ENCODE measurements around the gene UTS2R.
A peak's percentile ranks its signal among the peaks of the same experiment; 100 is the strongest.

Gene UTS2R

DNA sequence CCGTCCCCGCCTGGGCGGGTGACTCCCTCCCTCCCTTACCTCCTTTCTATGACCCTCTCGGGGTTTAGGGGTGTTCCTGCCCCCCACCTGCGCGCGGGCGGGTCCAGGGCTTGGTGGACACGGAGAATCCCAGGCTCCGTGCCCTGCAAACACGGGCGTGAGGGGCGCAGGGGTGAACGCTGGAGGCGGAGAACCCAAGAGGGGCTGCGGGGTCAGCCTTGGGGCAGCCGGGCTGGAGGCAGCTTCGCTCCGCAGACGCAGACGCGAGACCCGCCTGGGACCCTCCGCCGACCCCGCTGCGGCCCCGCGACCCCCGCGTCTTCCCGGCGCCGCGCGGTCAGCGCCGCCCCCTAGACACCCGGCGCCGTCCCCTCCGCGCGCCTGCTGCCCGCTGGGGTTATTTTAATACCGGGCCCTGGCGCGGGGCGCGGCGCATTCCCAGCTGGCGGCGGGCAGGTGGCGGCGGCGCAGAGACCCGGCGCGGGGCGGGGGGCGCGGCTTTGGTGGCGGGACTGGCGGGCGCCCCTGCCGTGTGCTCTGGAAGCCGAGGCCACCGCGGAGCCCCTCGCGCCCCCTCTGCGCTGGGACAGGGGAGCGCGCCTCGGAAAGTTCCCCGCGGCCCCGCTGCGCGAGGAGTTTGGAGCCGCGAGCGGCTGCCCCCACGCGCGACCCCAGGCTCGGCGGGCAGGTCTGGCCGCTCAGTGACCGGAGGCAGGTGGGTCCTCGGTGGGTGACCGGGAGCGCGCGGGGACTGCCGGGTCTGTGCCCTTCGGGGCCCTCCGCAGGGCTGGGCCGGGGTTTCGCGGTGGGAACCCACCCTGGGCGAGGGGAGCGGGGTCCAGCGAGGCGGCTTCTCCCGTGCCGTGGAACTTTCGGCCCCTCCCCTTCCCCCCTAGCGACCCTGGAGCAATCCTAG is at the start of gene UTS2R:
UTS2R (plus strand) TSS at position 433 of the 916 bp plus-strand sequence. CDS start 2,560 bp downstream, outside the sequence.
- no peak for DNase-seq (ENCODE audit: low spot score)

DNA sequence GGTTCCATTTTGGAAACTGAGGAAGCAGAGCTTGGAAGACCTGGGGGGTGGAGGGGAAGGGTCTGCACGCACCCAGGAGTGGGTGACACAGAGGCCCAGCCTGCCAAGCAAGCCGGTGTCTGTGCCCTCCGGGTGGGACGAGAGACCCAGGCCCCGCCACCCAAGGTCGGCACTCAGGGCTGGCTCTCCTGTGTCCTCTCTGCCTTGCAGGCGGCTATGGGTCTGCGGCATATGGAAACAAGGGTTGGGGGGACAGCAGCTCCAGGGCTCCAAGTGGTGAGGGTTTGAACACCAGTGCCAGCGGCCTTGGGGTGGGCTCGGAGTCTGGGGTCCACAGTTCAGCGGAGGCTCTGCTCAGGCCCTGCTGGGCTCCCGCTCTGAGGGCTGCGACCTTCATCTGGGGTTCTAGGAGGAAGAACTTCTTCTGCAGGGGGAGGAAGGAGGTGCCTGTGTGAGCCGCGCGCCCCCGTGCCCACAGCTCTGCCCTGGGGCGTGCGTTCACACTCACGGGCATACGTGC is 49.6 kb upstream of the UTS2R start:
- no peak for DNase-seq (ENCODE audit: low spot score)

DNA sequence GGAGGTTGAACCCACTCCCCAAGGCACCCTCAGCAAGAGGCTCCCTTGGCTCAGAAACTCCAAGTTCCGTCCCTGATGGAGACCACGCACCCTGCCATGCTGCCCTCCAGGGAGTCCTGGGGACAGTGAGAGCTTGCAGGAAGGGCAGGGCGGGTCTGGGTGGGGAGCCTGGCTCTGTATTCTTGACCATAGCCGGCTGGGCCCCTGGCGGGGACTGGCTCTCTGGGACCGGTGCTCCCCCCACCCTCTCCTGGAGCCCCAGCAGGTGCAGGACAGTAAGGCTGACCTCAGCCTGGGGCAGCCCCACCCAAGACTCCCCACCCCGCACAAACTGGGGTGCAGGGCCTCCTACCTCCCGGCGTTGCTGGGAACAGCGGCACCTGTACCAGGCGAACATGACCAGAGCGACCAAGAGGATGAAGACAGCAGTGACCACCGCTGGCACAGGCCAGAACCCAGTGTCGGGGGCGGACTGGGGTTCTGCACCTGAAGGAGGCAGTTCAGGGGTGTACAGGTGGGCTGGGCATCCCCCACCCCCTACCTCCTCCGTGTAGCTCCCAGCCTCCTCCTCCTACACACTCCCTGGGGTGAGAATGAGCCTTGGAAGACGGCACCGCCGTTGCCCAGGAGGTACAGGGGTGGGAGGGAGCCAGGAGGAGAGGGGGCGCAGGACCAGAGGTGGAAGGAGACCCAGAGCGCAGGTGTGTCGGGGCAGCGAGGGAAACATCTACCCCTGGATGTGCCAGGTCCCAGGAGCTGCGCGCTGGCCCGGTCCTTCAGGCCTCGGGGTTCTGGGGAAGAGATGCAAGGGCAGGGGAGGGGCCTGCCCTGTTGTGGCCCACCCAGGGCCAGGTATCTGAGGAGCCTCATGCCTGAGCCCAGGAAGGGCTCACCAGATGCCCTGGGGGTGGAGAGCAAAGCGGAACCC is 48.8 kb upstream of the UTS2R start:
- DNase-seq (ENCODE audit: low spot score): no peak

DNA sequence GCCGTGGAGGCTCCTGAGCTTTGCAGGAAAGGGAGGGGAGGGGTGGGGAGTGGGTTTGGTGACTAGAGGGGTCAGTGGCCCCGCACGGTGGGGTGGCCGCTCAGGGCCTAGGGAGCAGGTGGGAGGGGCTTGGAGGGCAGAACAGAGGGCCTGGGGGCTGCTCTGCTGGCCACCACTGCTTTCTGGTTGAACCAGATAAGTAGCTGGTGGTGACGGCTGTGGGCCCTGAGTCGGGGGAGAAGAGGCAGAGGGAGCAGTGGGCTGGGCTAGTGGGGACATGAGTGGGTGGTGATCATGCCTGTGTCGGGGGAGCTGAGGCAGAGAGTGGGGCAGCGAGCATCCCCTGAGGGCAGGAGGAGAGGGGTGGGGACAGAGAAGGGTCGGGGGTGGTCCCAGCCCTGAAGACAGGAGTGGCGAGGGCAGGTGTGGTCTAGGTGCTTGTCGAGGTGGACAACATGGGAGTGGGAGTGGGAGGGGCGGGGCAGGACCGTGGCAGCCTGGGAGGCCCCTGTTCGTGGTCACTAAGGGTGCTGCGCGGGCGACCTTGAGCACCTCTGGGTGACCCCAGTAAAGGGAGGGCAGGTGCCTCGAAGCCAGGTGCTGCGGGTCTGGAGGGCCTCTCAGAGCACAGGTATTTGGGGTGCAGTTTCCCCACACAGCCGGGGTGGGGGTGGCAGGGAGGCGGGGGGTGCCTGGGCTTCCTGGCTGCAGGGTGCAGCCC is 47.9 kb upstream of the UTS2R start:
- DNase-seq (ENCODE audit: low spot score): no peak

DNA sequence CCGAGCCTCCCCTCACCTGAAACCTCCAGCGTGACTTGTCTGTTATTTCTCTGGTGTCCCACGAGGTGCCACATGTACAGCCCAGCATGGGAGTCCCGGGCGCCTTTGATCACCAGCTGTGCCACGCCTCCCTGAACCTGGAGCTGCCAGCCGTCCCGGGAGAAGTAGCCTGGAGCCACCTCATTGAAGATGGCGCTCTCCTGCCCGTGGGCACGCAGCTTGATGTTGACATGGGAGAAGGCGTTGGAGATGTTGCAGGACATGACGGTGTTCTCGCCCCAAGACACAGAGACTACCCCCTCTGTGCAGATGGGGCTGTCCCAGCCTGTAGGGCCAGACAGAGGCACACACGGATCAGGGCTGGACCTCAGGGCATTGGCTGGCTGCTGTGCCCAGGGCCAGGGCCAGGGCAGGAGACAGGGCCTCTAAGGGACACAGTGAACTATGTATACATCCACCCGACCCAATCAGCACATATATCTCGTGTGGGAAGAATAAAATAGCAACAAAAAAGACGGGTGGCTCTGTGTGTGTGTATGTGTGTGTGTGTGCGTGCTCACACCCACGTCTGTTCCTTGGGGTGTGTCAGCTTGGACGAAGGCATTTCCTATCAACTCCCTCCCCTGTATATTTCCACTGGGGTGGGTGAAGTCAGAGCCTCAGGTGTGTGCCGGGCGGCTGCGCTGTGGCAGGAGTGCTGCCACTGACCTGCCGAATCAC is 46.8 kb upstream of the UTS2R start:
- DNase-seq (ENCODE audit: low spot score): no peak

DNA sequence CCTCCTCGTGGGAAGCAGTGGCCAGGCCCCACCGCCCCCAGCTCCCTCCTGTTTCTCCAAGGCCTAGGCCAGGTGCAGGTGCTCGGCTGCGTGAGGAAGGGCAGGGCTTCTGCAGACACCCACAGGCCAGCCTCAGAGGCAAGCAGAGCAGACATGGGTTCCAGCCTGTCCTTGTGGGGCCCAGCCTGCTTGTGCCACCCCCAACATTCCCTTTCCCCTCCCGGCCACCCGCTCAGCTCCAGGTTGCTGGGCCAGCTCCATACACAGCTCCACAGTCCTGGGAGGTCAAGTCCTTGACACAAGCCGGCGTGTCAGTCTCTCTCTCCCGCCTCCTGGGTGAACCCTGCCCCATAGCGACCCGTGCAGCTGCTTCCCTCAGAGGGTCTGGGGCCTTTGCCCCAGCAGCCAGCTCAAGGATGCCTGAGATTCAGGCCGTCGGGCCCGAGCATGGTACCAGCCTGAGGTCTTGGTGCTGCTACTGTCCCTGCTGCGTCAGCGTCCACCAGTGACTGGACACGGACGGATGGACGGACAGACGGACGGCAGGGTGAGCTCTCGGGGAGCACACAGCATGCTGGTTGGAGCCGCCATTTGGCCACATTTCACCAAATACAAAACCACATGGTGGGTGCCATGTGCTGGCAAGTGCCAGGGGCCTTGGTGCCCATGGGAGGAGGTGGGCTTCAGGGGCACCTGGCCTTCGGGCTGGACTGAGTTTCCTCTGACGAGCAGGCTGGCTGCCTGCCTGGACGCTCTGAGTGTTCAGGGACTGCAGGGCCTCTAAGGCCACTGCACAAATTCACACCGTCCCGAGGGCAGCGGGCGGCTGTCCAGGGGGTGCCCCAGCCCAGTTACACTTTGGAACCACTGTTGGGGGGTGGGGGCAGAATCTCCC is 46.0 kb upstream of the UTS2R start:
- DNase-seq (ENCODE audit: low spot score): no peak

DNA sequence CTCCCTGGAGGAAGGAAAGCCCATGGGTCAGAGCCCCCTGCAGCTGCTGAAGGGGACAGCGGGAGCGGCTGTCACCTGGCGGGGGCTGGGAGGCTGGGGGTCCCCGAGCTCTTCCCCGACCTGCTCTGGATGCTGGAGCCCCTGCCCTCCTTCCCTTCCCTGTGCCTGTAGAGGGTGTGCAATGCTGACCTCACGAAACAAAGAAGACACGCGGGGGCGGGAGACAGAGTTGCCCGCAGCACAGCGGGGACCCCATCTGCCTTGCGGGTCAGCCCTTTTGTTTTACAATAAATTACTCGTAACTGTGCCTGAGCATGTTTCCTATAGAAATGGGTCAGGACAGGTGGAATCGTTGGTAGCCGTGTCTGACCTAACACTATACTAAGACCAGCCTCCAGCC is 44.3 kb upstream of the UTS2R start:
- DNase-seq (ENCODE audit: low spot score): no peak

DNA sequence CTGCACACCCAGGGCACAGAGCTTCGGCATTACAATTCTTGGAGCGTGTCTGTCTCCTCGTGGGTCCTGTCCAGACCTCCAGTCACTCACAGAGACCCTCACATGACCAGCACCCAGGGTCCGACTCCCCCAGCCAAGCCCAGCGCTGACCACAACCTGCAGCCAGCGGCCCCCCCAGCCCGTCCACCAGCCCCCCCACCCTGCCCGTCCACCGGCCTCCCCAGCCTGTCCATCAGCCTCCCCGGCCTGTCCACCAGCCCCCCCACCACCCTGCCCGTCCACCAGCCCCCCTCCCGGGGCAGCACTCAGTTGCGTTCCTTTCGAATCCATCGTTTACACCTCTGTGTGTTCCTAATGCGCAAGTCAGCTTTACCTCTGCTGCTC is 43.8 kb upstream of the UTS2R start:
- no peak for DNase-seq (ENCODE audit: low spot score)

DNA sequence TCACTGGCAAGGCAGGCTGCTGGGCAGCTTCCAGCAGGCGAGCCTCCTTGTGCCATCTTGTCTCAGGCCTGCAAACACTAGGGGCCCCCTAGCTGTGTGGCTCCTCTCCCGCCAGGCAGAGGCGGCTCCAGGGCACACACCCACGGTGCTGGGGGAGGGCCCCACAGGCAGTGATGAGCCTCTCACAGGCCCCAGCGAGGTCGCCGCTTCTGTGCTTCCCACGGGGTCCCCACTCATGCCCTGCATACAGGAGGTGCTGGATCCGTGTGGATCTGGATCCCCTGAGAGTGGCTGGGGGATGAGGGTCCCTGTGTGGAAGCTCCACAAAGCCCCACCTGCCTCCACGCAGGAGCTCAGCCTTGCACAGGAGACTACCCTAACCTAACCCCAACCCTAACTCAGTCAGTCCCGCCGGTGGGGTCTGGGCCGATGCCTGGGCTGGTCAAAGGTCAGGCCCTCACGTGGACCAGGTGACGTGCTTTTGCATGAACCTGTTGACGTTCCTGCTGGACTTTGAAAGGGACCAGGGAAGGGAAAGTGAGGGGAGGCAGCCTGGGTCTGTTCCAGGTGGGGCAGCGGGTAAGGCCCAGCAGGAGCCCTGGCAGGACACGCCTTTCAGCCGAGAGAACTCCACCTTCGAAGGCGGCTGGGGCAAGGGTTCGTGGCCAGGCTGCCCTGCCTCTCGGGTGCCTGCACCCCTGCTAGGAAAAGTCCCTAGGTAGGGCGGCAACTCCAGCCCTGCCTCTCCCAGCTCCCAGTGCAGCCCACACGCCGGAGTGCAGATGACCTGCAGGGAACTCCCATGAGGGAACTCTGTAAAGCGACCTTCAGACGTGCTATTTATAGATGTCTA is 43.2 kb upstream of the UTS2R start:
- peak; percentile 92 for DNase-seq (ENCODE audit: low spot score)

DNA sequence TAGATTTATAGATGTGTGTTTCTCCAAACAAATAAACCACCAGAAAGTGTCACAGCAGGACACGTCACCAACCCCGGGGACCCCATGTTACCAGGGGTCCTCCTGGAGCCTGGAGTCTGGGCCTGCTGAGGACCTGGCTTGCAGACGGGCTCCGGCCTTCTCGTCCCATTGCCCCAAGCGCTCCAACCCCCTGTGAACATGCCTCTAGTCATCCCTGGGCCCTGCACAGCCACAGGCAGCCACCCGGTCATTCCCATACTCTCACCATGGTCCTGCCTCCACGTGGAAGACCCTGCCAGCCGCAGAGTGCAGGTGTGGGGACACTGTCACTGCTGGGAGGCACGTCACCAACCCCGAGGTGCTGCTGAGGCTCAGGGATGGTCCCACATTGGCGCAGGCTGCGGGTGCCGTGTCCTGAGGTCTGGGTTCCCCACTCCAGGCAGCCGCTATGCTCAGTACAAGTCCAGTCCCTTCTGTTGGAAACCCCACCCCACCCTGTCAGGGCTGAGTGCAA is 42.5 kb upstream of the UTS2R start:
- DNase-seq (ENCODE audit: low spot score): no peak

DNA sequence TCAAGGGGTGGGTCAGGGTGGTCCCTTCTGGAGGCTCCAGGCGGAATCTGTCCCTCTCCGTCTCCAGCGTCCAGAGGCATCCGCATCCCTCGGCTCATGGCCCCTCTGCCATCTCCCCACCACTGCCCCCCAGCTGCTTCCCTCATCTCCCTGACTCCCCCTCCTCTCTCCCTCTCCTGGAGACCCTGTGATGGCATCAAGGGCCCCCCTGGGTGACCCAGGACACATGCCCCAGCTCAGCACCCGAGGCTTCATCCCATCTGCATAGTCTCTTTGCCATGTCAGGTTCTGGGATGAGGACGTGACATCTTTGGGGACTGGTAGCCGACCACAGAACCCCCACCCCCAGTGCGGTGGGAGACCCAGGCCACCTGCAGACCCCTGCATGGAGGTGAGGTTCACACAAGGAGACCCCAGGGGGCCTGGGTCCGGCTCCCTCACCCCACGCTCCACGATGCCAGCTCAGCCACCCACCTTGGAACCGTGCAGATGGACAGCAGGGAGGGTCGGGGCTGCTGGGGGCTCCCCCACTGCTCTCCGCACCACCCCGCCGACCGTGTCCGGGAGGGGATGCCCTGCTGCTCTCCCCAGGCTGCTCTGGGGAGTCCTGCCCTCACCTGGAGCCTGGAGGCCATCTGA is 41.8 kb upstream of the UTS2R start:
- no peak for DNase-seq (ENCODE audit: low spot score)

DNA sequence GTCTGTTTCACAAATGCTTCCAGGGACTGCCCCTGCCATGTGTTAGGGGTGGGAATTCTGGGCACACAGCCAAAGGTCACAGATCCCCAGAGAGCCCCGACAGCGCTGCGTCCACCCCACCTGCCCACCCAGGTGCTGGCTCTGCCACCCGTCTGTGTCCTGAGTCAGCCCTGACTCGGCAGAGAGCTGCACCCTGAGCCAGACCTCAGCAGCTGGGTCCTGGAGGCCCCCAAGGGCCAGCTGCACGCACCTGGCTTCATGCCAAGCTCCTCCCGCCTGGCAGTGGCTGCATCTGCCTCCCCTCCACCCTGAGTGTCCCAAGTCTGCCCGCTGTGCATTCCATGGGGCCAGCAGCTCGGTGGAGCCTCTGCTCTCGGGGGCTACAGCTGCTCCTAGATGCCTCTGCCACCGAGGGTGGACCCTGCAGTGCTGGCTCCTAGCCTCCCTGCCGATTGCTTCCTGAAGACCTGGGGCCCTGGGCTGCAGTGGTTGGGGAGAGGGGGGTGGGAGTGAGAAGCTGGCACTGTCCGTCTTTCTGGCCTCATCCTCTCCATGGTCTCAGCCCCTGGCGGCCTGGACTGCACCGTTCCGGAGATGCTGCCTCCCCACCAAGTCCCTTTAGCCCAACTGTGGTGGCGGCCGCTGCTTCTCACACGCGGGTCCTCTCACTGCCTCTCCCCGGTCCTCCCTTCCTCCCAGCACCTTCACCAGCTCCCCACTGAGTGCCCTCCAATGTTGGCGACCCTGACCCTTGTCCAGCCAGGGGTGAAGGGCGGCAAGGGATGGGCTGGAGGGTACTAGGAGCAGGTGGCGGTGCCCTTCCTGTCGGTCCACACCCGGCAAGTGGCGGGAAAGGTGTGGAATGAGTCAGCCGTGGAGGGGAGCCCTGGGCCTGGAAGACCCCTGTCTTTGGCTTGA is 41.0 kb upstream of the UTS2R start:
- DNase-seq (ENCODE audit: low spot score): peak; percentile 73

DNA sequence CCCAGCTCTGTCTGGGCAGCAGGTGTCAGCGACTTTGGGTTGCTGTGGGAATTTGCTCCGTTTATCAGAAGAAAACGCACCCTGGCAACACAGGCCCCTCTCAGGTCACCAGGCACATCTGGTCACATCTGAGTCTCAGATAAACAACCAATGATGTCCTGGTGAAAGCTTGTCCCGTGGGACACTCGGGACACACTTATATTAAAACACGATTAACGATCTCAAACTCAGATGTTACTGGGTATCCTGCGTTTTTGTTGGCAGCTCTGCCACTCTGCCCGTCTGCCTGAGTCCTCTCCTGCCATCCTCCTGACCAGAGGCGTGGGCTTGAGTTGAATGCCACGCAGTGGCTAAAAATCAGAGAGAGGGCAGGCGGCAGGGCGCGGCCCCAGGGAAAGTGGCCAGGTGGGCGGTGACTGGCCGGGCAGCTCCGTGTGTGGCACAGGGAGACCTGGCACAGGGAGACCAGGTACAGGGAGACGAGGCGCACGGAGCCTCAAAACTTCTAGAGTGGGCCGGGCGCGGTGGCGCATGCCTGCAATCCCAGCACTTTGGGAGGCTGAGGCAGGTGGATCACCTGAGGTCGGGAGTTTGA is 40.1 kb upstream of the UTS2R start:
- no peak for DNase-seq (ENCODE audit: low spot score)

DNA sequence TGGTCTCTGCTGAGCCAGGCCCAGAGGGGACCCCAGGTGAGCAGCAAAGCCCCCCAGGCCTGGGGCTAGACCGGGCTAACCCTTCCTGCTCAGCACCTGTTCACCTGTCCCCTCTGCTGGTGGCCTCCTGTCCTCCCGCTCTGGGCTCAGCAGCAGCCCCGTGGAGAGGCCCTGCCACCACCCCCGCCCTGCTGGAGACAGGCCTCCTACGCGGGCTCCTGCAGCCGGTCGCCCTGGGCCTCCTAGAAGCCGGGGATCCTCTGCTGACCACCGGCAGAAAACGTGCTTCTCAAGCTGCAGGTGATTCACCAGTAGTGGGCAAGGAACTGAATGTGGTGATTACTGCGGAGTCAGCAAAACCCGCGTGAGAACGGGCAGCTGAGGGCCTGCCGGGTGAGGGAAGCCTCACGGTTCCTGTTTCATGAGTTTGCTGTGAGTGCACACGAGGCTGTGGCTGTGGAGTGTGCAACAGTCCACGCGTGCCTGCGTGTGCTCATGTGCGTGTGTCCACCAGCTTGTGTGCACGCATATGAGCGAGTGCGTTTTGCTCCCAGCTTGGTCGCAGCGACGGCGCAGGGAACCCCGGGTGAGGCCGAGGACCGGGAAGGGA is 38.8 kb upstream of the UTS2R start:
- DNase-seq (ENCODE audit: low spot score): no peak

DNA sequence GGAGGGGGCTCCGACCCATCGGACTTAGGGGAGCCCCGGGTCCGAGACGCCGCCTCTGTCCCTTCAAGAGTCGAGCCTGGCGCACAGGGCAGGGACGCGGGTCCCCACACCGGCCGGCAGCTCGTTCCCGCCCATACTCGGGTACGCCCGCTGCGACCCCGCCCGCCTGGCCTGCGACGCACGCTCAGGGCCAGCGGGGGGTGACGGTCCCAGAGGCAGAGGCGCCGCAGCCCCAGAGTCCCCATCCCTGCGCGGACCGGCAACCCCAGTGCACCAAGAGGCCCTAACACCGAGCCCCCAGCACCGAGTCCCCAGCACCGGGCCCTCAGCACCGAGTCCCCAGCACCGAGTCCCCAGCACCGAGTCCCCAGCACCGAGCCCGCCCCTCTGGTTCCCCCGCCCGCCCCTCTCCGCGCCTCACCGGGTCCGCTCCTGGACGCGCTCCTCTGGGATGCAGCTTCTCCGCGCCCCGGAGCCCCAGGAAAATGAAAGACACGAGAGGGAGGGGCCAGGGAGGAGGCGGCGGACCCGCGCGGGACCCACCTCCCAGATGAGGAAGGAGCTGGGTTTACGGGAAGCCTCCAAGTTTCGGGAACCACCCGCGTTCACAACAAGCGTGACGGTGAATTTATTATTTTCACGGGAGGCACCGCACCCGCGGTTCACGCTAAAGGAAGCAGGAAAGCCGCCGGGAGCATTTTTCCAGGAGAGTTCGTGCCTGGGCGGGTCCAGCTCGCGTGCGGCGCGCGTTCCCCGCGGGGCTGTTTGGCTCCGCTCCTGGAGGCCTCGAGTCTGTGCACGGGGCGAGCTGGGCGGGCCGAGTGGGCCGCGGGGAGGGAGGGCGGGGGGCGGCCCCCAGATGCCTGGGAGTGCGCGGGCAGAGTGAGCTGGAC is 38.0 kb upstream of the UTS2R start, which contains the start of gene SECTM1:
SECTM1 (minus strand) TSS at position 488 of the 893 bp plus-strand sequence. CDS start 6,526 bp downstream, outside the sequence.
- DNase-seq (ENCODE audit: low spot score): no peak
